GM12878 (cell line): ENCODE results near the gene STK39. TPM values are rescaled to one million over a fixed set of nuclear protein-coding genes. Genes with fewer than 3 reads are reported as not detected.

Experiments used
- ATAC-seq: fragments of 200-7000 bp; cut with Tn5 transposase; 3 replicates; pipeline ENCODE4 v1.9.1; 2020; ENCODE audit warnings: mild to moderate bottlenecking, moderate library complexity
- BruUV-seq: library from RNA; stranded (reverse); fragments of 400-500 nt; replicated peaks from 2 replicates; lab custom pipeline; 2021; lab: Mats Ljungman, UMichigan
- CTCF ChIA-PET: fragments of 300-600 bp; sonication (Branson Sonifier 250); formaldehyde crosslinking; extraction: SDS; loops from one replicate; lab custom pipeline; 2021; ENCODE audit warnings: inconsistent platforms; lab: Yijun Ruan, JAX
- POLR2A ChIA-PET: fragments of 350-600 bp; formaldehyde crosslinking; extraction: SDS; loops from one replicate; lab custom pipeline; 2021; ENCODE audit warnings: inconsistent platforms; lab: Charles Lee
- RAD21 ChIA-PET: fragments of 300-600 bp; sonication (Branson Sonifier 250); formaldehyde crosslinking; loops from one replicate; lab custom pipeline; 2023; ENCODE audit warnings: antibody characterized with exemption; ENCODE audit not compliant: unreplicated experiment; lab: Charles Lee
- SMC1A ChIA-PET: fragments of 300-600 bp; sonication (Branson Sonifier 250); formaldehyde crosslinking; loops from one replicate; lab custom pipeline; 2023; ENCODE audit not compliant: unreplicated experiment, uncharacterized antibody; lab: Charles Lee
- DNase-seq: peaks from one replicate; pipeline ENCODE4 v3.0.0-alpha.2; 2011; ENCODE audit warnings: low read depth, low spot score
- FAIRE-seq: peaks from 3 replicates; lab custom pipeline; 2011; peaks lifted over from hg19 to GRCh38; lab: Jason Lieb, UNC
- H2AFZ ChIP-seq: 2 replicates; pipeline ENCODE4 v1.6.0; 2011; ENCODE audit warnings: low read depth, low read length, control low read depth; ENCODE audit not compliant: control insufficient read depth
- H3K27ac ChIP-seq: 2 replicates; pipeline ENCODE4 v1.5.1; 2011; ENCODE audit warnings: control low read depth; ENCODE audit not compliant: control insufficient read depth, insufficient read depth
- H3K27me3 ChIP-seq, 2 experiments: replicated peaks in 1 of 2; 2 replicates each; pipeline versions ENCODE4 v1.6.0 to v1.6.1; 2011; ENCODE audit warnings: low read length in 1 of 2; ENCODE audit not compliant: control insufficient read depth in 2 of 2, insufficient read depth in 2 of 2
- H3K36me3 ChIP-seq, 2 experiments: 2 replicates each; pipeline ENCODE4 v1.5.1; 2011; ENCODE audit warnings: low read length in 1 of 2; ENCODE audit not compliant: control insufficient read depth in 2 of 2, insufficient read depth in 2 of 2
- H3K4me1 ChIP-seq: 2 replicates; pipeline ENCODE4 v1.6.1; 2011; ENCODE audit warnings: mild to moderate bottlenecking, low read length, moderate library complexity, mixed read lengths; ENCODE audit not compliant: control insufficient read depth, insufficient read depth
- H3K4me2 ChIP-seq: 2 replicates; pipeline ENCODE4 v1.6.0; 2011; ENCODE audit warnings: control low read depth; ENCODE audit not compliant: control insufficient read depth, insufficient read depth
- H3K4me3 ChIP-seq: fragments of 200-600 bp; sonication (generic); 2 replicates; pipeline ENCODE4 v1.5.1; 2016
- H3K79me2 ChIP-seq: 2 replicates; pipeline ENCODE4 v1.6.0; 2011; ENCODE audit warnings: low read length; ENCODE audit not compliant: control insufficient read depth, insufficient read depth
- H3K9ac ChIP-seq: 2 replicates; pipeline ENCODE4 v1.8.0; 2011; ENCODE audit warnings: low read length, control low read depth, mixed read lengths; ENCODE audit not compliant: control insufficient read depth, insufficient read depth
- H3K9me3 ChIP-seq: replicated peaks from 3 replicates; pipeline ENCODE4 v1.5.1; 2011; ENCODE audit warnings: mild to moderate bottlenecking, low read length; ENCODE audit not compliant: control insufficient read depth, insufficient read depth
- H4K20me1 ChIP-seq: 2 replicates; pipeline ENCODE4 v1.6.0; 2011; ENCODE audit not compliant: control insufficient read depth, insufficient read depth
- ESRRA ChIP-seq: IDR thresholded peaks from 2 replicates; pipeline ENCODE4 v1.6.1; 2012; ENCODE audit warnings: mild to moderate bottlenecking, low read length, improper control_type of control experiment
- LARP7 ChIP-seq: fragments of 450-650 bp; IDR thresholded peaks from 2 replicates; pipeline ENCODE4 v1.6.1; 2017; ENCODE audit warnings: mild to moderate bottlenecking
- MTA3 ChIP-seq: IDR thresholded peaks from 2 replicates; pipeline ENCODE4 v1.6.1; 2012; ENCODE audit warnings: low read length, inconsistent platforms, borderline replicate concordance
- RB1 ChIP-seq: fragments of 450-650 bp; formaldehyde crosslinking; IDR thresholded peaks from 2 replicates; pipeline ENCODE4 v1.6.1; 2017; ENCODE audit warnings: mild to moderate bottlenecking, borderline replicate concordance
- SUPT20H ChIP-seq: IDR thresholded peaks from 2 replicates; pipeline ENCODE4 v1.6.1; 2011; ENCODE audit warnings: low read depth, mild to moderate bottlenecking, low read length, moderate library complexity, borderline replicate concordance; ENCODE audit not compliant: control insufficient read depth
- WGBS: methylation state at CpG from one replicate; pipeline ENCODE4 v1.1.6; 2016; ENCODE audit warnings: low lambda C conversion rate; ENCODE audit not compliant: insufficient replicate concordance, insufficient coverage; ENCODE audit errors: missing lambda C conversion rate; 5-methylcytosine and 5-hydroxymethylcytosine counted together
- in situ Hi-C: fragments of 300-500 bp; cut with MboI; formaldehyde crosslinking; loops from 9 replicates; pipeline ENCODE4 v1.14.3; 2018; ENCODE audit warnings: mixed read lengths
- intact Hi-C: fragments of 100-400 bp; cut with micrococcal nuclease; formaldehyde crosslinking; loops from one replicate; pipeline ENCODE4 v1.14.2; 2022; ENCODE audit not compliant: unreplicated experiment
- polyA plus RNA-seq, 11 experiments: library from polyadenylated mRNA; depleted of rRNA in 4 of 11; unstranded in 6 of 11; stranded (reverse) in 5 of 11; fragments of >200 nt; fragmentation: Nextera tagmentation in 4 of 11; fragmentation: Illumina TruSeq in 1 of 11; extraction: Ambion mirVana in 4 of 11; extraction: Trizol in 1 of 11; gene quantifications; 1 replicate in 1 of 11; 2 replicates in 10 of 11; pipeline versions ENCODE4 v1.2.1 to v1.2.3, GENCODE V29; 2011 to 2016; ENCODE audit warnings: inconsistent platforms in 2 of 11, missing spikeins in 2 of 11, low read depth in 1 of 11
- total RNA-seq, 4 experiments: library from RNA; depleted of rRNA in 3 of 4; stranded (reverse); fragments of >200 nt in 3 of 4; fragmentation: Illumina TruSeq in 1 of 4; extraction: Trizol in 1 of 4; gene quantifications; 2 replicates each; pipeline versions ENCODE4 v1.2.1 to v1.2.3, GENCODE V29; 2013 to 2021
- TF ChIP-seq, protein P1 (sequence below): IDR thresholded peaks from 2 replicates; pipeline ENCODE4 v1.6.1; 2011; ENCODE audit warnings: mild to moderate bottlenecking, low read depth, low read length, moderate library complexity; ENCODE audit not compliant: insufficient replicate concordance
- TF ChIP-seq, protein P2 (sequence below): IDR thresholded peaks from 2 replicates; pipeline ENCODE4 v1.6.1; 2011; ENCODE audit warnings: borderline replicate concordance, low read depth, mild to moderate bottlenecking, moderate library complexity, low read length; ENCODE audit not compliant: insufficient read depth, poor library complexity, severe bottlenecking

Gene STK39
- total and polyA plus RNA-seq, 10 of the 15 experiments (the other 5 are each of a cell fraction or from before 2014, with no cell fraction given), result 0.03 to 0.21 (median 0.07) TPM; not detected in 5

DNA sequence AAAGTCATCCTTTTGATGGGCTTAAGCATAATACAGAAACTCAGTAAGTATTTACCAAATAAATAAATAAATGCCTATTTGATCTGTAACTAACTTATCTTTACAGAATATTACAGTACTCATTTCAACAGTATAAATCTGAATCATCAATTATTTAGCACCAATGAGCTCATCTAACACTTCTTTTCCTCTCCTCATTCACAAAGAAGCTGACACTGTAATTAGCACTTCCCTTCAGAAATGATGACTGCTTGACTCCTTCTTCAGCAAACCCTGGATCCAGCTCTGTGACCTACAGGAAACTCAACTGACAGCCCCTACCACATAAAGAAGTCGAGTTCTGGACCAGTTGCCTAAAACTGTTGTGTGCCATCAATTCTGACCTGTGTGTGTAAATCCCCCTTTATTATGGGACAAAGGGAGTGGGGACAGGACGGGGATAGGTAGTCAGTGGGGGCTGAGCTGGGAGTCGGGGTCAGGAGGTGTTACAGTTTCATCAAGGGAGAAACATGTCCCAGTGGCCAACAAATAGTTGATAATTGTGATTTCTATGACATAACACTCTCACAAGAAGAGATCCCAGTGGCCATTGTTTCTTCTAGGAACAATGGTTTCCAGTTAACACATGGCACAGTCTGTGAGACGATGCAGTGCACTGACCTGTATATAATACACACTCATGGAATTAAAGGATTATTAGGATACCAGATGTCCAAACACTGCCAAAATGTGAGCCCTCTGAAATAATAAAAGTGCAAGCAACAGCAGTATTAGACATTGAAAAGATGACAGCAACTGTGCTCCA is 68.7 kb downstream of the STK39 start:
- Histone ChIP-seq H3K4me3 (no peak overlapping the region), H3K27ac (no peak overlapping the region), H3K9me3 (no peaks in the 10 kb centered on the region), H3K36me3 (no peaks in the 10 kb centered on the region), H3K9ac (no peak overlapping the region), H4K20me1 (no peaks in the 10 kb centered on the region), H3K27me3 (peaks cover 1 to 9% of the 10 kb centered on the region in 2 experiments; a peak in 2 of 4 replicates), H2AFZ (no peak overlapping the region), H3K4me2 (no peak overlapping the region), H3K4me1 (no peaks in the 10 kb centered on the region), H3K79me2 (no peaks in the 10 kb centered on the region)
- 11% methylated on average over 4 of the region's 4 CpGs for WGBS
- ChIA-PET CTCF (interaction anchor here (1.1 kb wide), 1 partner anchor 60 kb away, joined by 3 read pairs; no protein-coding TSS in a partner anchor), POLR2A (no interaction called here), SMC1A (no interaction called here), RAD21 (no interaction called here)
- BruUV-seq, result no TSS peak
- DNase-seq (no peak), FAIRE-seq (no peak), ATAC-seq (no peak)
- TF ChIP-seq, protein P1, sequence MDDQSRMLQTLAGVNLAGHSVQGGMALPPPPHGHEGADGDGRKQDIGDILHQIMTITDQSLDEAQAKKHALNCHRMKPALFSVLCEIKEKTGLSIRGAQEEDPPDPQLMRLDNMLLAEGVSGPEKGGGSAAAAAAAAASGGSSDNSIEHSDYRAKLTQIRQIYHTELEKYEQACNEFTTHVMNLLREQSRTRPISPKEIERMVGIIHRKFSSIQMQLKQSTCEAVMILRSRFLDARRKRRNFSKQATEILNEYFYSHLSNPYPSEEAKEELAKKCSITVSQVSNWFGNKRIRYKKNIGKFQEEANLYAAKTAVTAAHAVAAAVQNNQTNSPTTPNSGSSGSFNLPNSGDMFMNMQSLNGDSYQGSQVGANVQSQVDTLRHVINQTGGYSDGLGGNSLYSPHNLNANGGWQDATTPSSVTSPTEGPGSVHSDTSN, result no peak
- TF ChIP-seq ESRRA (no peak), LARP7 (no peak), MTA3 (no peak), RB1 (no peak), SUPT20H (no peak)
- TF ChIP-seq, protein P2, sequence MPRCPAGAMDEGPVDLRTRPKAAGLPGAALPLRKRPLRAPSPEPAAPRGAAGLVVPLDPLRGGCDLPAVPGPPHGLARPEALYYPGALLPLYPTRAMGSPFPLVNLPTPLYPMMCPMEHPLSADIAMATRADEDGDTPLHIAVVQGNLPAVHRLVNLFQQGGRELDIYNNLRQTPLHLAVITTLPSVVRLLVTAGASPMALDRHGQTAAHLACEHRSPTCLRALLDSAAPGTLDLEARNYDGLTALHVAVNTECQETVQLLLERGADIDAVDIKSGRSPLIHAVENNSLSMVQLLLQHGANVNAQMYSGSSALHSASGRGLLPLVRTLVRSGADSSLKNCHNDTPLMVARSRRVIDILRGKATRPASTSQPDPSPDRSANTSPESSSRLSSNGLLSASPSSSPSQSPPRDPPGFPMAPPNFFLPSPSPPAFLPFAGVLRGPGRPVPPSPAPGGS, result no peak
- intact Hi-C loops (no loop called here), in situ Hi-C loops (no loop called here)
